HEK293 (cell line): ENCODE results near the gene CGGBP1.

ENCODE experiments used
- PRDM1 ChIP-seq: fragments of 450-650 bp; formaldehyde crosslinking; IDR thresholded peaks from 2 replicates; pipeline ENCODE4; 2016; ENCODE audit warnings: missing biosample characterization, missing genetic modification characterization
- REPIN1 ChIP-seq: fragments of 450-650 bp; formaldehyde crosslinking; IDR thresholded peaks from 2 replicates; pipeline ENCODE4 v1.5.1; 2017; ENCODE audit warnings: missing biosample characterization, missing genetic modification characterization, low read depth
- TCF7L2 ChIP-seq: IDR thresholded peaks from 2 replicates; pipeline ENCODE4 v1.6.1; 2011; ENCODE audit warnings: low read depth, mild to moderate bottlenecking, inconsistent platforms, low read length, moderate library complexity, borderline replicate concordance
- ZNF23 ChIP-seq: fragments of 450-650 bp; formaldehyde crosslinking; IDR thresholded peaks from 2 replicates; pipeline ENCODE4 v1.5.1; 2016; ENCODE audit warnings: missing biosample characterization, missing genetic modification characterization, borderline replicate concordance
- ZNF416 ChIP-seq: fragments of 450-650 bp; formaldehyde crosslinking; IDR thresholded peaks from 2 replicates; pipeline ENCODE4 v1.5.1; 2016; ENCODE audit warnings: missing biosample characterization, missing genetic modification characterization
- ZNF473 ChIP-seq: fragments of 450-650 bp; formaldehyde crosslinking; IDR thresholded peaks from 2 replicates; pipeline ENCODE4 v1.5.1; 2017; ENCODE audit warnings: missing biosample characterization, missing genetic modification characterization
- ZNF658 ChIP-seq: fragments of 450-650 bp; formaldehyde crosslinking; IDR thresholded peaks from 2 replicates; pipeline ENCODE4; 2016; ENCODE audit warnings: missing biosample characterization, missing genetic modification characterization
- ZNF660 ChIP-seq: fragments of 450-650 bp; IDR thresholded peaks from 2 replicates; pipeline ENCODE4 v1.5.1; 2018; ENCODE audit warnings: missing biosample characterization, mild to moderate bottlenecking, missing genetic modification characterization
- TF ChIP-seq, protein P1 (sequence below): fragments of 450-650 bp; formaldehyde crosslinking; IDR thresholded peaks from 2 replicates; pipeline ENCODE4 v1.5.1; 2016; ENCODE audit warnings: missing biosample characterization, missing genetic modification characterization
- TF ChIP-seq, protein P2 (sequence below): fragments of 450-650 bp; formaldehyde crosslinking; conservative IDR thresholded peaks from 2 replicates; pipeline ENCODE4 v1.5.1; 2016; ENCODE audit warnings: low read depth, missing biosample characterization, missing genetic modification characterization
- TF ChIP-seq, protein P3 (sequence below): fragments of 450-650 bp; formaldehyde crosslinking; IDR thresholded peaks from 2 replicates; pipeline ENCODE4 v1.5.1; 2016; ENCODE audit warnings: missing biosample characterization, missing genetic modification characterization
- TF ChIP-seq, protein P4 (sequence below): fragments of 450-650 bp; formaldehyde crosslinking; IDR thresholded peaks from 2 replicates; pipeline ENCODE4 v1.5.1; 2016; ENCODE audit warnings: missing biosample characterization, missing genetic modification characterization
- TF ChIP-seq, protein P5 (sequence below): fragments of 450-650 bp; IDR thresholded peaks from 2 replicates; pipeline ENCODE4 v1.5.1; 2018; ENCODE audit warnings: missing biosample characterization, mild to moderate bottlenecking, missing genetic modification characterization

DNA sequence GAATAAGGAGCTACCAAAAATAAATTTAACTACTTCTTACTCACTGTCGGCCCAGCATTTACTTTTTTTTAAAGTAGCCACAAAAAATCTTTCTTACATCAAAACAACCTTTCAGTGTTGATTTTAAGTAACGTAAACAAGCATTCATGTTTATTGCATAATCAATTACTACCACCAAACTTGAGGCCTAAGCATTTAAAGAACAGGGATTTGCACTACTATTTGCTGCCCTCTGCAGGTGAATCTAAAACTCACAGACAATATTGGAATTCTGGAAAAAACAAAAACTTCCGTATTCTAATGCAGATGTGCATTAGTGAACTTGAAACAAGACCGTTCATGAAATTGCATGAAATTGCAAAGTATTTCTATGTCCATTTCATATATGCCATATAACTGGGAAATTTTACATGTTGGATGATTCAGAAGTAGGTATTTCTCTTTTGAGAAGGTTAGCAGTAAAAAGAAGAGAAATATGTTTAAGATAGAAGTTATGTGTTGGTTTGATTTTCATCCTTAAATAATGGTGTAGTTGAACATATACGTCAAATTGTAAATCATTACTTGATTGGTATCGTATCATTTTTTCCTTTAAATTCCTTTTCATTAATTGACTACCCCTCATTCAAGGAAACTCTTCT lies 55.6 kb downstream of the CGGBP1 start:
- TF ChIP-seq ZNF660 (tag by site-specific recombination) (0 out of 2 replicates have a peak, but pooled peaks have one; percentile 42), ZNF473 (tag by site-specific recombination) (no peak), ZNF658 (tag by site-specific recombination) (no peak), ZNF23 (tag by site-specific recombination) (no peak), TCF7L2 (no peak), PRDM1 (no peak), ZNF416 (tag by site-specific recombination) (no peak), REPIN1 (tag by site-specific recombination) (no peak)
- TF ChIP-seq, protein P1, sequence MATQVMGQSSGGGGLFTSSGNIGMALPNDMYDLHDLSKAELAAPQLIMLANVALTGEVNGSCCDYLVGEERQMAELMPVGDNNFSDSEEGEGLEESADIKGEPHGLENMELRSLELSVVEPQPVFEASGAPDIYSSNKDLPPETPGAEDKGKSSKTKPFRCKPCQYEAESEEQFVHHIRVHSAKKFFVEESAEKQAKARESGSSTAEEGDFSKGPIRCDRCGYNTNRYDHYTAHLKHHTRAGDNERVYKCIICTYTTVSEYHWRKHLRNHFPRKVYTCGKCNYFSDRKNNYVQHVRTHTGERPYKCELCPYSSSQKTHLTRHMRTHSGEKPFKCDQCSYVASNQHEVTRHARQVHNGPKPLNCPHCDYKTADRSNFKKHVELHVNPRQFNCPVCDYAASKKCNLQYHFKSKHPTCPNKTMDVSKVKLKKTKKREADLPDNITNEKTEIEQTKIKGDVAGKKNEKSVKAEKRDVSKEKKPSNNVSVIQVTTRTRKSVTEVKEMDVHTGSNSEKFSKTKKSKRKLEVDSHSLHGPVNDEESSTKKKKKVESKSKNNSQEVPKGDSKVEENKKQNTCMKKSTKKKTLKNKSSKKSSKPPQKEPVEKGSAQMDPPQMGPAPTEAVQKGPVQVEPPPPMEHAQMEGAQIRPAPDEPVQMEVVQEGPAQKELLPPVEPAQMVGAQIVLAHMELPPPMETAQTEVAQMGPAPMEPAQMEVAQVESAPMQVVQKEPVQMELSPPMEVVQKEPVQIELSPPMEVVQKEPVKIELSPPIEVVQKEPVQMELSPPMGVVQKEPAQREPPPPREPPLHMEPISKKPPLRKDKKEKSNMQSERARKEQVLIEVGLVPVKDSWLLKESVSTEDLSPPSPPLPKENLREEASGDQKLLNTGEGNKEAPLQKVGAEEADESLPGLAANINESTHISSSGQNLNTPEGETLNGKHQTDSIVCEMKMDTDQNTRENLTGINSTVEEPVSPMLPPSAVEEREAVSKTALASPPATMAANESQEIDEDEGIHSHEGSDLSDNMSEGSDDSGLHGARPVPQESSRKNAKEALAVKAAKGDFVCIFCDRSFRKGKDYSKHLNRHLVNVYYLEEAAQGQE = no peak
- TF ChIP-seq, protein P2, sequence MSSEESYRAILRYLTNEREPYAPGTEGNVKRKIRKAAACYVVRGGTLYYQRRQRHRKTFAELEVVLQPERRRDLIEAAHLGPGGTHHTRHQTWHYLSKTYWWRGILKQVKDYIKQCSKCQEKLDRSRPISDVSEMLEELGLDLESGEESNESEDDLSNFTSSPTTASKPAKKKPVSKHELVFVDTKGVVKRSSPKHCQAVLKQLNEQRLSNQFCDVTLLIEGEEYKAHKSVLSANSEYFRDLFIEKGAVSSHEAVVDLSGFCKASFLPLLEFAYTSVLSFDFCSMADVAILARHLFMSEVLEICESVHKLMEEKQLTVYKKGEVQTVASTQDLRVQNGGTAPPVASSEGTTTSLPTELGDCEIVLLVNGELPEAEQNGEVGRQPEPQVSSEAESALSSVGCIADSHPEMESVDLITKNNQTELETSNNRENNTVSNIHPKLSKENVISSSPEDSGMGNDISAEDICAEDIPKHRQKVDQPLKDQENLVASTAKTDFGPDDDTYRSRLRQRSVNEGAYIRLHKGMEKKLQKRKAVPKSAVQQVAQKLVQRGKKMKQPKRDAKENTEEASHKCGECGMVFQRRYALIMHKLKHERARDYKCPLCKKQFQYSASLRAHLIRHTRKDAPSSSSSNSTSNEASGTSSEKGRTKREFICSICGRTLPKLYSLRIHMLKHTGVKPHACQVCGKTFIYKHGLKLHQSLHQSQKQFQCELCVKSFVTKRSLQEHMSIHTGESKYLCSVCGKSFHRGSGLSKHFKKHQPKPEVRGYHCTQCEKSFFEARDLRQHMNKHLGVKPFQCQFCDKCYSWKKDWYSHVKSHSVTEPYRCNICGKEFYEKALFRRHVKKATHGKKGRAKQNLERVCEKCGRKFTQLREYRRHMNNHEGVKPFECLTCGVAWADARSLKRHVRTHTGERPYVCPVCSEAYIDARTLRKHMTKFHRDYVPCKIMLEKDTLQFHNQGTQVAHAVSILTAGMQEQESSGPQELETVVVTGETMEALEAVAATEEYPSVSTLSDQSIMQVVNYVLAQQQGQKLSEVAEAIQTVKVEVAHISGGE (tag by site-specific recombination) = no peak
- TF ChIP-seq, protein P3, sequence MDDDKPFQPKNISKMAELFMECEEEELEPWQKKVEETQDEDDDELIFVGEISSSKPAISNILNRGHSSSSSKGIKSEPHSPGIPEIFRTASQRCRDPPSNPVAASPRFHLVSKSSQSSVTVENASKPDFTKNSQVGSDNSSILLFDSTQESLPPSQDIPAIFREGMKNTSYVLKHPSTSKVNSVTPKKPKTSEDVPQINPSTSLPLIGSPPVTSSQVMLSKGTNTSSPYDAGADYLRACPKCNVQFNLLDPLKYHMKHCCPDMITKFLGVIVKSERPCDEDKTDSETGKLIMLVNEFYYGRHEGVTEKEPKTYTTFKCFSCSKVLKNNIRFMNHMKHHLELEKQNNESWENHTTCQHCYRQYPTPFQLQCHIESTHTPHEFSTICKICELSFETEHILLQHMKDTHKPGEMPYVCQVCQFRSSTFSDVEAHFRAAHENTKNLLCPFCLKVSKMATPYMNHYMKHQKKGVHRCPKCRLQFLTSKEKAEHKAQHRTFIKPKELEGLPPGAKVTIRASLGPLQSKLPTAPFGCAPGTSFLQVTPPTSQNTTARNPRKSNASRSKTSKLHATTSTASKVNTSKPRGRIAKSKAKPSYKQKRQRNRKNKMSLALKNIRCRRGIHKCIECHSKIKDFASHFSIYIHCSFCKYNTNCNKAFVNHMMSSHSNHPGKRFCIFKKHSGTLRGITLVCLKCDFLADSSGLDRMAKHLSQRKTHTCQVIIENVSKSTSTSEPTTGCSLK (tag by site-specific recombination) = no peak
- TF ChIP-seq, protein P4, sequence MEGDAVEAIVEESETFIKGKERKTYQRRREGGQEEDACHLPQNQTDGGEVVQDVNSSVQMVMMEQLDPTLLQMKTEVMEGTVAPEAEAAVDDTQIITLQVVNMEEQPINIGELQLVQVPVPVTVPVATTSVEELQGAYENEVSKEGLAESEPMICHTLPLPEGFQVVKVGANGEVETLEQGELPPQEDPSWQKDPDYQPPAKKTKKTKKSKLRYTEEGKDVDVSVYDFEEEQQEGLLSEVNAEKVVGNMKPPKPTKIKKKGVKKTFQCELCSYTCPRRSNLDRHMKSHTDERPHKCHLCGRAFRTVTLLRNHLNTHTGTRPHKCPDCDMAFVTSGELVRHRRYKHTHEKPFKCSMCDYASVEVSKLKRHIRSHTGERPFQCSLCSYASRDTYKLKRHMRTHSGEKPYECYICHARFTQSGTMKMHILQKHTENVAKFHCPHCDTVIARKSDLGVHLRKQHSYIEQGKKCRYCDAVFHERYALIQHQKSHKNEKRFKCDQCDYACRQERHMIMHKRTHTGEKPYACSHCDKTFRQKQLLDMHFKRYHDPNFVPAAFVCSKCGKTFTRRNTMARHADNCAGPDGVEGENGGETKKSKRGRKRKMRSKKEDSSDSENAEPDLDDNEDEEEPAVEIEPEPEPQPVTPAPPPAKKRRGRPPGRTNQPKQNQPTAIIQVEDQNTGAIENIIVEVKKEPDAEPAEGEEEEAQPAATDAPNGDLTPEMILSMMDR (tag by site-specific recombination) = no peak
- TF ChIP-seq, protein P5, sequence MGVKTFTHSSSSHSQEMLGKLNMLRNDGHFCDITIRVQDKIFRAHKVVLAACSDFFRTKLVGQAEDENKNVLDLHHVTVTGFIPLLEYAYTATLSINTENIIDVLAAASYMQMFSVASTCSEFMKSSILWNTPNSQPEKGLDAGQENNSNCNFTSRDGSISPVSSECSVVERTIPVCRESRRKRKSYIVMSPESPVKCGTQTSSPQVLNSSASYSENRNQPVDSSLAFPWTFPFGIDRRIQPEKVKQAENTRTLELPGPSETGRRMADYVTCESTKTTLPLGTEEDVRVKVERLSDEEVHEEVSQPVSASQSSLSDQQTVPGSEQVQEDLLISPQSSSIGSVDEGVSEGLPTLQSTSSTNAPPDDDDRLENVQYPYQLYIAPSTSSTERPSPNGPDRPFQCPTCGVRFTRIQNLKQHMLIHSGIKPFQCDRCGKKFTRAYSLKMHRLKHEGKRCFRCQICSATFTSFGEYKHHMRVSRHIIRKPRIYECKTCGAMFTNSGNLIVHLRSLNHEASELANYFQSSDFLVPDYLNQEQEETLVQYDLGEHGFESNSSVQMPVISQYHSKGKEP (tag by site-specific recombination) = no peak
